NCI-H128 (cell line): Measurements from ENCODE around the gene SLX9.

Experiments
- DNase-seq: peaks from one replicate; lab custom pipeline; 2025; ENCODE audit not compliant: unreplicated experiment; lab: John Stamatoyannopoulos, UW

Gene SLX9

DNA sequence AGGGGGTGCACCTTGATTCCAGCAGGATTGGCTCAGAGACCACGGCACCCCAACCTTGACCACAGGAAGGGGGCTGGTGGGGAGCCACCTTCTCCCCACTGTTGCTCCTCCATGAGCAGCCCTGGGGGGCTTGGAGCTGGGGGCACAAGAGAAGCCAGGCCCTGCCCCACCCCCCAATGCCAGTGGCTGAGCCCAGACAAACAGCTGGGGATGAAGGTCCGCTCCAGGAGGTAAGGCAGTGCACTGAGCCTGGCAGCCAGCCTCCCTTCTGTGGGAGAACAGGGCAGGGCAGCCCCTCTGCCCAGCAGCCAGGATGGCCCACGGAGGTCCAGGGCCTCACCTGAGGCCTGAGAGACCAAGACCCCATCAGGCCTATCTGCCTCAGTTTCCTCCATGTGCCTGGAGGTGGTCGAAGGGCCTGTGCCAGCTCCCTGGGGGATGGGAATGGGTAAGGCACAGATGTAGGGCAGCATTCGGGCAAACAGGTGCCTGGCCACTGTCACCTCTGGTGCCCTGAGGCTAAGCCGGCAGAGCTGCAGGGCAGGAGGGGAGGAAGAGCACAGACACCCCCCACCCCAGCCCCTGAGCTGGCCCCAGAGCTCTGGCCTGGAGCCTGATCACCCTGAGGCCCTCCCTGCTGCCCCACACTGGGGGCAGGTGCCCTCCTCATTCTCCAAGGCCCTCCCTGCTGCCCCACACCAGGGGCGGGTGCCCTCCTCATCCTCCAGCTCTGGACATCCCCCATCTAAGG lies 26.2 kb upstream of the SLX9 start:
- DNase-seq = no peak

DNA sequence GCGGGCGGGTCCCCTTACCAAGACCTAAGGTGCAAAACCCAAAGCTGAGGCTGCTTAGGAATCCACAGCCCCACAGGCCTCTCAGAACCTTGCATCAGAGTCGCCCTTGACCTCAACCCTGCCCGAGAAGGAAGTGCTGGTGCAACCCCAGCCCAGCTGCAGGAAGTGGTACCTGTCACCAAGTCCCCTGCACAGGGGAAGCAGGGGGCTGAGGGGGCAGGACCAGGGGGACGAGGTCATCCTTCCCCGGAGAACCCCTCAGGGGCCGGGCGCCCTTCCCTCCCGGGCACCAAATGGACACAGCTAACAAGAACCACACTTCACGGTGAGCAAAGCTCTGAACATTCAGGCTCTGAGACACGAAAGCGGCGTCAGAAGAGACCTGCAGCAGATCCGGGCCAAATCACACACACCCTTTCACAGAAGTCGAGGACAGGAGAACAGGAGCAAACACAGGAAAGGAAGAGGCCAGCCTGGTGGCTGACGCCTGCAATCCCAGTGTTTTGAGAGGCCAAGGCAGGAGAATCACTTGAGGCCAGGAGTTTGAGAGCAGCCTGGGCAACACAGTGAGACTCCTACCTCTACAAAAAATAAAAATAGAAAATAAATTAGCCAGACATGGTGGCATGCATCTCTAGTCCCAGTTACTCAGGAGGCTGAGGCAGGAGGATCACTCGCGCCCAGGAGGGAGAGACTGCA lies 25.5 kb upstream of the SLX9 start:
- no peak for DNase-seq

DNA sequence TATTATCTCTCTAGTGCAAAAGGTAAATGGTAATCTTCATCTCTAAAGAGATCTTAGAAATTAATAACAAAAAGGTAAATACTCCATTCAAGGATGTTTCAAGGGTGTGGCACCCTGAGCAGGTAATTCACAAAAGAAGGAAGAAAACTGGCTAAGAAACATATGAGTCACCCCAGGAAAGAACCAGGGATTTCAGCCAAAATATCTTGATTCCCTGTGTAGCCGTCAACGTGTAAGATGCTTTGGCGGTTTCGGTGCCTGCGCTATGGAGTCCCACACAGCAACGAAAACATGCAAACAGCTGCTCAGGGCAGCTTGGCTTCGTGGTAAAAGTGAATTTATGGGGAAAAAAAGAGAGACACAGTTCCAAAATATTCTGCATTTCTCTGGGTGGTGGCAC lies 22.9 kb upstream of the SLX9 start:
- DNase-seq = no peak

DNA sequence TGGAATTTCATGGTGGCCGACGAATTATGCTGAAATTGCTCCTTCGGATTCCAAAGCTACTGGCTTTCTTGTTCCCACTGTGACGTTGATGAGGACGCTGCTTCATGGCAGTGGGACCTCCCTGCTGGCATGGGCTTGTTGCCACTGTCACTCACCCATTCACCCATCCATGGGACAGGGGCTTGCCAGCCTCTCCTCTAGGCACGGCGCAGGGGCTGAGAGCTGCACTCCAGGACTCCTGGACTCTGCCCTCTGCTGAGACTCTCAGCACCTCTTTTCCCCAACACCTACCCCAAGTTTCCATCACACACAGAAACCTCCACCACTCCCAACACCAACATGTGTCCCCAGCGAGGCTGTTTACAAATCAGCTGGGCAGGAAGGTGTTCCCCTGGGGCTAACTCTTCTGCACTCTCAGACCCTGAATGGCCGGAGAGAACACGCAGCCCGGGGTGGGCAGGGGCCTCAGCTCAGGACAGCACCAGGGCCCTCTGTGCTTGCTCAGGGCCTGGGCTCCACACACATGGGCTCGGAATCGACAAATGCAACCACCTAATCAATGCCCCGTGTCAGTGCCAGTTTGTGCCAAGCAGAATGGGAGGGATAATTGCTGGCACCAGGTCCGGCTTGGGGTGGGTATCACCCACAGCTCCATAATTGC lies 22.3 kb upstream of the SLX9 start:
- DNase-seq = no peak

DNA sequence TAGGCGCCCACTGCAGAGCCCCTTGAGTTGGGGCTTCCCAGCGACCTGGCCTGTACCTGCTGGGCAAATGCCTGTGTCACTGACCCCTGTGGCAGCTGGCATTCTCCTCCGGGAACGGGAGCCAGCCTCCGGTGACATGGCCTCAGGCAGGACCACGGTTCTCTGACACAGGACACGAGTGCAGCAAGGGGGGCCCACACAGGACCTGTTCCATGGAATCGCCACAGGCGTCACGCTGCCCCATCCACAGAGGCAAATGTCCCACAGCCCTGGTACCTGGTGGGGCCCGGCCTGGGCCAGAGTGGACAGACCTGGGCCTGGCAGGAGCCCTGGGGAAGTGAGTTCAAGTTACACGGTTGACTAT lies 21.7 kb upstream of the SLX9 start:
- DNase-seq = no peak

DNA sequence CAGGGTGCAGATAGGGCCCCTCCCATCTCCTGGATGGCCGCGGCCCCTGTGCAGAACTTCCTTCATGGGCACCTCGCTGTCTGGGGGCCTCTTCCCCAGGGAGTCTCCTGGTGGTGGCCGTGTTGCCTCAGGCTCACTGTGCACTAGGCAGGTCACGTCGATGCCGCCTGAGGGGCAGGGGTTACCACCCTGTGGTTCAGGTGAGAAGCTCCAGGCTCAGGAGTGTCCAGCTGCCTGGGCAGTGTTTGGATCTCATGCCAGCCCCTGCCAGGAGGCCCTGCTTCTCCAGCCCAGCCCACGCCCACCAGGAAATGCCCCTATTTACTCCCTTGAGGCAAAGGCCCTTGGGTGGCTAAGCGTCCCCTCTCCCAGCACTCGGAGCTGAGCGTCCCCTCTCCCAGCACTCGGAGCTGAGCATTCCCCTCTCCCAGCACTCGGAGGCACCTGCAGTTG lies 21.2 kb upstream of the SLX9 start:
- DNase-seq = no peak

DNA sequence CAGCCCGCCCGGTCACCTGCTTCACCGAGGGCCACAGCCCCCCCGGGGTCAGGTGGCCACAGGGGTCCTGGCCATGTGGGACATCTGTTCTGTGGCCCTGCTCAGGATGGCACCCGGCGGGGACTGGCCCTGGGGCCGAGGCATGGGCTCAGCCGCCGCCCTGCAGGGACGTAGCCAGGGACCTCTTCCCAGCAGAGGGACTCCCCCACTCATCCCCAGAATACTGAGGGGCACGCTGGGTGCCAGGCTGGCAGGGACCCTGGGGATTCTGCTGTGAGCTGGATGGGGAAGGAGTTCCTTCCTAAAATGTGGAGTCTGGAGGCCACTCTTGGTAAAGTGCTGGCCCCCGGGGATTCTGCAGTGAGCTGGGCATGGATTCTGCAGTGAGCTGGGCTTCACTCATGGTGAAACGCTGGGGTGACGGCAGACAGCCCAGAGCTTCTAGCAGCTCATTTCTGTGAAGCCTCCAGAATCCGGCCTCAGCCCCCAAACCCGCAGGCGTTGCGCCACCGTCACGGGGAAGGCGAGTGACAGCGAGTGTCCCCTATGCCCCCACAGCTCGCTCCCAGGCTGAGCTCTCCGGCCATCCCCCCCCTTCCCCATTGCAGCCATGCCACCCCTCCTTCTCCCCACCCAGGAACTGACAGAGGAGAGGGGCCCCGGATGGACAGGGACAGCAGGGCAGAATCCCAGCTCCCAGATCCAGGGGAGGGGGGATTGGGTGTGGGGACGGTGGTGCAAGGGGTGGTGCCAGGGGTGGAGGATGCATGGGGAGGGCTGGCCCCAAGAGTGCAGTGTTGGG lies 20.5 kb upstream of the SLX9 start:
- no peak for DNase-seq

DNA sequence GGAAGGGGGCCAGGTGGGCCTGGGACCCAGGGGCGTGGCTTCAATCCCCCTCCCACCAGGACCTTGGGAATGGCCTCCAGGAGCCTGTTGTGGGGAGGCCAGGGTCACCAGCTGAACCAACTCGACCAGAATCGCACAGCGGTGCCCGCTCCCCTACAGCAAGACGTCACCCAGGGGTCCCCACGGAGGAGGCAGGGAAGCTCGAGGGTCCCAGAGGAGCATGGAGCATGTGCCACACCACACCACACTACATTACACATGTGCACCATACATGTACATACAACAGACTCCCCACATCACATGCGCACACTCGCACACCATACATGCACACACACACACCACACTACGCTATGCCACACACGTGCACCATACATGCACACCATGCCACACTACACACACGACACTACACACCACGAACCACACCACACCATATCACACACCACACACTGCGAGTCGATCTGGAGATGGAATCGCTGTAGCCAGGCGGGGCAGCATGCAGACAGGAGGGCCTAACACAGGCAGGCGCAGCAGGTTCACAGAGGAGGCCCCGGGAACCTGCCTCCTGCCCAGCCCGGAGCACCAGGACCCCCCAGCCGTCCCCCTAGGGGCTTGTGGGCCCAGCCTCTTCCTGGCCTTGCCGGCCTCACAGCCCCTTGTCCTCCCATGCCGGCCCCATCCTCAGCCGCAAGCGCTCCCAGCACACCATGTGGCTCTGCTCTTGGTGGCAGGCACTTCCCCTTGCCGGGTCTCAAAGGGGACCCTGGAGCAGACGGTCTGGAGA lies 19.7 kb upstream of the SLX9 start:
- no peak for DNase-seq

DNA sequence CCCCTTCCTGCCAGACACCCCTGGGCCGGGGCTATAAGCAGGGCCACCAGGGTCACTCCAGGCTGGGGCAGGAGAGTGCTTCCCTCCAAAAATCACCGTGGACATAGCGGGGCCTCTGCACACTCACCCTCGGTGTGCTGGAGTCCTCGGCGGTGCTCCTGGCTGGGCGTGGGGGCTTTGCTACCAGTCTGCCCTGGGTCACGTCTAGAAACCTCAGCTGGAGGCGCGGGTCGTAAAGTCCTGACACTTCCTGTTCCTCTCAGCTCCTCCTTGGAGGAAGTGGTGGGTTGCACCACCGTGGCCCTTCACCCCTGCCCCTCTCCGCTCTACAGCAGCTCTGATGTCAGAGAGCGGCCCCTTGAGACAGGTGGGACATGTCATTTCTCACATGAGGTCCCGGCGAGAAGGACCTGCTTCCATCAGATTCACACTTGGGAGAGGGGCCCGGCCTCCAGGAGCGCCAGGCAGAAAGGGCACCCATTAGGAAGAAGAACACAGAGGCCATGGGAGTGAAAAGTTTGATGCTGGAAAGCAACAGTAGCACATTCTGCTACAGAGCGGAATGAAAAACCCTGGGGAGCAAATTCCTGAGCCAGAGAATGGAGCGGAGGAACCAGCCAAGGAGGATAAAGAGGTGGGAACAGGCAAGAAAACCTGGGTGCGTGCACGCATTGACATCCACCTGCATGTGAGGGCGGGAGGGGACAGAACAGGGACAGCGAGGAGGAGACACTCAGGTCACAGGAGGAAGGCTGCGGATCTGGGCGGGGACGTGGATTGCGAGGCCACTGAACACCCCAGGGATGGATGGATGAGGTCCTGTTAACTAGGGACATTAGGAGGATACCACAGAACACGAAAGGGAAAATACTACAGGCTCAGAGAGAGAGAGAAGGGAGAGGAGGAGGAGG lies 18.9 kb upstream of the SLX9 start, which contains the start of gene ITGB2:
TSS of gene ITGB2 (minus strand) at position 206 of the 911 bp plus-strand sequence. CDS start 10,117 bp downstream, outside the sequence.
- no peak for DNase-seq

DNA sequence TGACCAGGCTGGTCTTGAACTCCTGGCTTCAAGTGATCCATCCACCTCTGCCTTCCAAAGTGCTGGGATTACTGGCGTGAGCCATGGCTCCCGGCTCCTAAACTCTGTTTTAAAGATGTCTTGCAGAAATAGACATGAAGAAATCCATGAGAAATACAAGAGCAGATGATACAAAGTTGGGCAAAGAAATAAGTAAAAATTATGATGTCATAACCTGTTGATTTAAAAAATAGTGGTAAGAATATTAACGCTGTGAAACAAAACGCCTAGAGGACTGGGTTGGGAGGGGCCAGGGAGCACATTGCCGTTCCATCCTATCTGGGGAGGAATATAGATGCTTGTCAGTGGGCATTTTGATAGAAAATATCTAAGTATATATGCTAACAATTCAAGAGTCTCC lies 17.9 kb upstream of the SLX9 start:
- no peak for DNase-seq

DNA sequence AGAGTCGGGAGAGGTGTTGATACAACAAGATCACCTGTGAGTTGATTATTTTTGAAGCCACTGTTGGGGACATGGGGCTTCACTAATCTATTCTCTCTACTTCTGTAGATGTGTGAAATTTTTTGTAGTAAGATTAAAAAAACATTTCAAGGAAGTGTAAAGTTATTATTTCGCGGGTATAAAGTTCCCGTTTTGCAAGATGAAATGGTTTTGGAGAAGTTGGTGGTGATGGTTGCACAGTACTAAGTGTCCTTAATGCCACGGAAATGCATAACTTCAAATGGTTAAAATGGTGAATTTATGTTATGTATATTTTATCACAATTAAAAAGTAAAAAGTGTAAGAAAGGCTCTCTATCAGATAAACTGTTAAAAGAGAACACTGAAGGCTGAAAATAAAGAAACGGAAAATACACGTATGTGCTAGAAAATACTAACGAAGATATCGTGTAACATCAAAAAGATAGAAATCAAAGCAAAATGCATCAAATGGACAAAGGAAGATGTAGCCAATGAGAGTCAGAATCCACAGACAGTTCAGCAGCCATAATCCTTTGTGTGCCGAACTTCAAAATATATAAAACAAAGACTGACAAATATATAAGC lies 16.2 kb upstream of the SLX9 start:
- DNase-seq = no peak

DNA sequence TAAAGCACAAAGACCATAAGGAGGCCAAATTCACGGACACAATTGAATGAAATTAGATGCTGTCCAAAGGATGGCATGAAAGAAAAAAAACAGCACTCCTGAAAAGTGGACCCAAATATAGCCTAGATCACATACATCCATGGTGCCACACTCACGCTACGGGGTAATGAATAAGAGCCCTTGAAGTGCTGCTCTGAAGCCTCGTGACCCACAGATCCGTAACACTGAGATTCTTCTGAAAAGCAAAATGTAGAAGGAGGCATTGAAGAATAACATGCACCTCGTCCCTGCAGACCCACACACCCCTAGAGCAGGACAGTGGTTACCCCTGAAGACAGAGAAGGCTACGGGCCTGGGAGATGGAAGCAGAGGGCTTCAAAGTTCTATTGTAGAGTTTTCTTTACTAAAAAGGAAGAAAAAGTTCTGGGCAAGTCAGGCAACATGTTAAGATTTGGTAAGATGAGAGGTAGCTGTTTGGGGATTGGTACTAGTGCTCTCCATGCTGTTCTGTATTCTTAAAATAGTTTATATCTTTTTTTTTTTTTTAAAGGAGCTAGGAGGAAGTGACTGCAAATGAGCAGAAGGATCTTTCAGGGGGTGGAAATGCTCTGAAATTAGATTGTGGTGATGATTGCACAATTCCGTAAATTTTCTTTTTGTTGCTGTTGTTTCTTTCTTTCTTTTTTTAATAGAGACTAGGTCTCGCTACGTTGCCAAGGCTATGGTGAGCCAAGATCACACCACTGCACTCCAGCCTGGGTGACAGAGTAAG lies 15.0 kb upstream of the SLX9 start:
- DNase-seq = no peak

DNA sequence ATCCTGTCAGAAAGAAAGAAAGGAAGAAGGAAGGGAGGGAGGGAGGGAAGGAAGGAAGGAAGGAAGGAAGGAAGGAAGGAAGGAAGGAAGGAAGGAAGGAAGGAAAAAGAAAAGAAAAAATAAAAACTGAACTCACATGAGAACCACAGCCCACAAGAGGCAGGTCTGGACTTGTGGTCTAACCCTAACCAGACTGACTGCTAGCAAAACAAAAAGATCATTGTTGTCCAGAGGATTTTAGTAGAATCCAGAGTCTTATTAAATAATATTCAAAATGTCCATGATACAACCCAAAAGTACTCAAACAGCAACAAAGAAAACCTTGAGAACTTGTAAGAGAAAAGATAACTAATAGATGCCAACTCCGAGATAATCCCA lies 14.5 kb upstream of the SLX9 start:
- no peak for DNase-seq

DNA sequence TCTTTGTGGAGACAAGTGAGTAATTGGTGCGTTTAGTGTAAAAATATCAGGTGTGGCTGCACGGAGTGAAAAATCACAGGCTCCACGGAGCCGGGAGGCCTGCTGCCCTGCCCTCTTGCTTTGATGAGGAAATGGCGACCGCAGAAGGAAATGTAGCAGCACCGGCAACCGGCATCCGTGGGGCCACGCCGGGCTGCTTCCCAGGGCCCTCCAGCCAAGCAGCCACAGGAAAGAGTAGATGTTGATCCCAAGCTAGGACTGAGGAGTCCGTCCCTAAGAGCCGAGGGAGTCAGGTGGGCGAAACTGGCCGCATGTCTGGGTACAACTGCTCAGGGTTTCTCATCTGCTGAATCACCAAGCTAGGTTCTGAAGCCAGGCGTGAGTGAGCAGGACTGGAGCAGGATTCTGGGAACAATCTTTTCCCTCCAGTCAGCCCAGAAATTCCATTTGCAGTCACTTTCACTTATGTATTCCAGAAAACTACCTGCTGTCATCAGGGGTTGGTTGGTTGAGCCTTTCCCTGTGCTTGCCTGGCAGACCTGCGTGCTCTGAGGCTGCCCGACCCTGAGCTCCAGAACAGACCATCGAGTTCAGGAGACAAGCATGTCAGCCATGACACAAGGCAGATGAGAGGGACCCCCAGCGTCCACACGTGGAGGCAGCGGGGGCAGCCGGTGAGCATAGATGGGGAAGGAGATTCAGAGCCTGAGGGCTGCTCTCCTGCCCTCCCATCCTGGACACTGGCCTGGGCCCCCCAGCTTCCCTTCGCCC lies 13.3 kb upstream of the SLX9 start:
- DNase-seq = no peak

DNA sequence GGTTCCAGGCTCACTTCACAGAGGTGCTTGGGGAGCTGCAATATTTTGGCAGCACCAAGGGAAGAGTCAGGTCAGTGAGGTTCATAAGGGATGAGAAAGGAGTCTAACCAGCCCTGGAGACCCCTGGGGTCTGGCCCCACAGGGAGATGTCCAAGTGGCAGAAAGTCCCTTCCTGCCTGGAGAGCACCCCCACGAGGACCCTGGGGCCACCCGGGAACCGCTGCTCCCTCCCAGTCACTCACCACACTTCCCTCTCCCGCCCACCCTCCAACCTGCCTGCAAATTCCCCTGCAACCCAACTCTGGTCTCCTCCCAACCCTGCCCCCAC lies 12.6 kb upstream of the SLX9 start:
- DNase-seq = no peak

DNA sequence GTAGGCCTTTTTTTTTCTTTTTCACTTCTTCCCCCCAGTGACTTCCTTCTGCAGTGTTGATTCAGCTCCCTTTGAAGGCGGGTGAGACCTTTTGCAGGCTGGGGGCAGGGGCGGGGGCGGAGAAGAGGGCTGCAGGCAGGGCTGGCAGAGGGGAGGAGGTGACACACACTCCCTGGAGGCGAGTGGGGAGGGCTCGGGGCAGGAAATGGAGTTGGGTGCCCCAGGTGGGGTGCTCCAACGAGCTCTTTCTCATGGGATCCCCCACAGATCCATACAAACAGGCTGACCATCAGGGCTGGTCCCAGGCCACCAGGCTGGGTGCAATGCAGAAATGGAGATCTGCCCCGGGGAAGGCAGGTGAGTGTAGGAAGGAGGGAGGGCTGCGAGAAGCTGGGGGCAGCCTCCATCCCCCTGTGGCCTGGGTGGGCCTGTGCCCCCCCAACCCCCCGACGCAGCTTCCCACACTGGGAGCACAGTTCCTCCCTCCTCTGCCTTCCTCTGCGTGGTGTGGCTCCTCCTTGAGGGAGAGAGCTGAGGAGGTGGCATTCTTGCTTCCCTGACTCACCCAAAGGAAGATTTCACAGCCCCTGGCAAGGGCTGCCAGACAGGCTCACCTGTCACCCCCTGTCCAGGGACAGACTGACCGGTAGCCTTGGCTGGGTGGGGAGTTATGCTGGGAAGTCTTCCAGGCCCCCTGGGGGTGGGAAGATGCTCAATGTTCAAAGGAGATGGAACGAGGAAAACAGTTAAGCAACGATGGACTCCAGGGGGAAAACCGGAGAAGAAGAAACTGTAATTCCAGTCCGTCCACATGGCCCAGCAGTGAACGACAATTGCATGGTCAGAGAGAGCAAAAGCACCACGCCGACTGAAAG lies 12.0 kb upstream of the SLX9 start:
- DNase-seq = no peak
